ENCODE data around the gene GAREM2.

Gene GAREM2

GRCh38 chr2:26172871-26173775 is at the start of gene GAREM2:
TSS of gene GAREM2 (plus strand) at chr2:26173088. CDS start at chr2:26173221, 133 bp downstream.
- no peak within 1 kb of the TSS for H3K27ac Mint-ChIP-seq
- peak within 1 kb of the TSS; percentile 86 for H3K4me3 Mint-ChIP-seq
- peak; percentile 70 for DNase-seq

GRCh38 chr2:26123426-26123825 is 49.5 kb upstream of the GAREM2 start:
- no peak for TF ChIP-seq CTCF (IDR thresholded peaks at IDR 0.05)
- Mint-ChIP-seq H3K36me3 (ENCODE audit: low read depth) (peaks cover 63% of the 10 kb centered on the region), H3K4me3 (no peak overlapping the region), H3K9me3 (peaks cover 3% of the 10 kb centered on the region), H3K4me1 (peaks cover 11% of the 10 kb centered on the region), H3K27me3 (ENCODE audit: low read depth, poor library complexity) (no peaks in the 10 kb centered on the region), H3K27ac (peak overlapping the region; percentile 84)
- DNase-seq, result no peak

More at GRCh38 chr2:26172871-26173775, at the start of gene GAREM2:
- TF ChIP-seq CTCF (IDR thresholded peaks at IDR 0.05), result no peak
- peaks cover 43% of the 10 kb centered on the region for H3K27me3 Mint-ChIP-seq (ENCODE audit: low read depth, poor library complexity)
- peaks cover 47% of the 10 kb centered on the region for H3K4me1 Mint-ChIP-seq
- H3K9me3 Mint-ChIP-seq, result no peaks in the 10 kb centered on the region
- H3K36me3 Mint-ChIP-seq (ENCODE audit: low read depth), result peaks cover 8% of the 10 kb centered on the region

- peaks cover 11% of the 10 kb centered on the region for H3K4me1 Mint-ChIP-seq
- no peak overlapping the region for H3K4me3 Mint-ChIP-seq
- H3K27me3 Mint-ChIP-seq (ENCODE audit: low read depth, poor library complexity), result no peaks in the 10 kb centered on the region
- no peak for DNase-seq
- H3K9me3 Mint-ChIP-seq, result peaks cover 3% of the 10 kb centered on the region
- H3K27ac Mint-ChIP-seq, result peak overlapping the region; percentile 45
- TF ChIP-seq CTCF (IDR thresholded peaks at IDR 0.05), result no peak
- peaks cover 62% of the 10 kb centered on the region for H3K36me3 Mint-ChIP-seq (ENCODE audit: low read depth)
These were observed 46.8 kb upstream of the GAREM2 start for GRCh38 chr2:26126074-26126473.

GRCh38 chr2:26128176-26128575 is 44.7 kb upstream of the GAREM2 start:
- H3K27ac Mint-ChIP-seq, result no peak overlapping the region
- DNase-seq, result no peak
- H3K9me3 Mint-ChIP-seq, result no peaks in the 10 kb centered on the region
- H3K4me1 Mint-ChIP-seq, result peaks cover 11% of the 10 kb centered on the region
- H3K27me3 Mint-ChIP-seq (ENCODE audit: low read depth, poor library complexity), result no peaks in the 10 kb centered on the region
- no peak overlapping the region for H3K4me3 Mint-ChIP-seq
- TF ChIP-seq CTCF (IDR thresholded peaks at IDR 0.05), result no peak
- H3K36me3 Mint-ChIP-seq (ENCODE audit: low read depth), result peaks cover 57% of the 10 kb centered on the region

GRCh38 chr2:26130763-26131162 is 42.1 kb upstream of the GAREM2 start:
- H3K36me3 Mint-ChIP-seq (ENCODE audit: low read depth), result peaks cover 52% of the 10 kb centered on the region
- no peak for TF ChIP-seq CTCF (IDR thresholded peaks at IDR 0.05)
- H3K4me3 Mint-ChIP-seq, result no peak overlapping the region
- H3K27ac Mint-ChIP-seq, result no peak overlapping the region
- H3K4me1 Mint-ChIP-seq, result peaks cover 10% of the 10 kb centered on the region
- DNase-seq, result no peak
- H3K27me3 Mint-ChIP-seq (ENCODE audit: low read depth, poor library complexity), result no peaks in the 10 kb centered on the region
- H3K9me3 Mint-ChIP-seq, result no peaks in the 10 kb centered on the region

- Mint-ChIP-seq H3K36me3 (ENCODE audit: low read depth) (peaks cover 42% of the 10 kb centered on the region), H3K27ac (no peak overlapping the region), H3K4me1 (peaks cover 5% of the 10 kb centered on the region), H3K4me3 (no peak overlapping the region), H3K9me3 (no peaks in the 10 kb centered on the region), H3K27me3 (ENCODE audit: low read depth, poor library complexity) (no peaks in the 10 kb centered on the region)
- no peak for TF ChIP-seq CTCF (IDR thresholded peaks at IDR 0.05)
- no peak for DNase-seq
These were observed 36.4 kb upstream of the GAREM2 start for GRCh38 chr2:26136451-26136850.

Data from nephron progenitor cell (in vitro differentiated cells).